Keratinocyte (primary cell): ENCODE measurements around the gene XIAP. TPM values are rescaled to one million over a fixed set of nuclear protein-coding genes. Genes with fewer than 3 reads are reported as not detected.

Experiments used
- DNase-seq: peaks from one replicate; pipeline ENCODE4 v3.0.0-alpha.2; 2011; ENCODE audit warnings: low read depth, missing footprints, low spot score
- FAIRE-seq: peaks from 2 replicates; lab custom pipeline; 2011; peaks lifted over from hg19 to GRCh38; lab: Jason Lieb, UNC
- H2AFZ ChIP-seq: 2 replicates; pipeline ENCODE4 v1.6.0; 2012; ENCODE audit warnings: low read length, control low read depth, inconsistent platforms; ENCODE audit not compliant: control insufficient read depth
- H3K27ac ChIP-seq: 2 replicates; pipeline ENCODE4 v1.5.1; 2011; ENCODE audit warnings: low read length; ENCODE audit not compliant: control insufficient read depth, insufficient read depth
- H3K27me3 ChIP-seq: 3 replicates; pipeline ENCODE4 v1.6.0; 2011; ENCODE audit warnings: low read length; ENCODE audit not compliant: control insufficient read depth, insufficient read depth; ENCODE audit errors: extremely low read depth
- H3K36me3 ChIP-seq, 2 experiments: 2 replicates in 1 of 2; 3 replicates in 1 of 2; pipeline ENCODE4 v1.5.1; 2011; ENCODE audit warnings: low read length in 2 of 2, mild to moderate bottlenecking in 1 of 2; ENCODE audit not compliant: control insufficient read depth in 2 of 2, insufficient read depth in 2 of 2; ENCODE audit errors: extremely low read depth in 1 of 2
- H3K4me1 ChIP-seq: 3 replicates; pipeline ENCODE4 v1.5.1; 2011; ENCODE audit warnings: low read length; ENCODE audit not compliant: control insufficient read depth, insufficient read depth; ENCODE audit errors: extremely low read depth
- H3K4me2 ChIP-seq: 3 replicates; pipeline ENCODE4 v1.6.0; 2011; ENCODE audit warnings: low read depth, low read length; ENCODE audit not compliant: control insufficient read depth, insufficient read depth; ENCODE audit errors: extremely low read depth
- H3K4me3 ChIP-seq, 3 experiments: fragments of 200-600 bp in 1 of 3; sonication (generic) in 1 of 3; 2 replicates in 2 of 3; 3 replicates in 1 of 3; pipeline ENCODE4 v1.5.1; 2011 to 2016; ENCODE audit warnings: low read length in 3 of 3, mild to moderate bottlenecking in 3 of 3, control low read depth in 2 of 3, inconsistent platforms in 1 of 3, low read depth in 1 of 3, mixed read lengths in 1 of 3, mixed run types in 1 of 3, moderate library complexity in 1 of 3; ENCODE audit not compliant: control insufficient read depth in 2 of 3, insufficient read depth in 2 of 3; ENCODE audit errors: extremely low read depth in 1 of 3
- H3K79me2 ChIP-seq: 2 replicates; pipeline ENCODE4 v1.6.0; 2012; ENCODE audit warnings: low read length; ENCODE audit not compliant: control insufficient read depth, insufficient read depth
- H3K9ac ChIP-seq: 3 replicates; pipeline ENCODE4 v1.6.0; 2011; ENCODE audit warnings: low read length; ENCODE audit not compliant: control insufficient read depth, insufficient read depth; ENCODE audit errors: extremely low read depth
- H3K9me1 ChIP-seq: 3 replicates; pipeline ENCODE4 v1.6.0; 2011; ENCODE audit warnings: low read length; ENCODE audit not compliant: control insufficient read depth, insufficient read depth; ENCODE audit errors: extremely low read depth
- H3K9me3 ChIP-seq: 2 replicates; pipeline ENCODE4 v1.5.1; 2012; ENCODE audit warnings: low read depth, low read length; ENCODE audit not compliant: control insufficient read depth
- H4K20me1 ChIP-seq: 3 replicates; pipeline ENCODE4 v1.6.0; 2011; ENCODE audit warnings: low read length; ENCODE audit not compliant: control insufficient read depth, insufficient read depth; ENCODE audit errors: extremely low read depth
- EZH2 ChIP-seq: IDR thresholded peaks from one replicate; pipeline ENCODE4 v1.6.1; 2012; ENCODE audit warnings: inconsistent platforms, mild to moderate bottlenecking, low read length, moderate library complexity
- dilution Hi-C: fragments of 300-500 bp; cut with MboI; formaldehyde crosslinking; loops from one replicate; pipeline ENCODE4 v1.7.0; 2020; ENCODE audit warnings: low sequenced_read_pairs; ENCODE audit not compliant: extremely low pct_ligation_motif_present
- polyA plus RNA-seq, 5 experiments: library from polyadenylated mRNA; depleted of rRNA in 3 of 5; stranded (reverse) in 3 of 5; stranded (forward) in 1 of 5; unstranded in 1 of 5; fragments of >200 nt; gene quantifications; 1 replicate in 1 of 5; 2 replicates in 3 of 5; 3 replicates in 1 of 5; pipeline versions ENCODE4 v1.2.1 to v1.2.3, GENCODE V29; 2011 to 2012; ENCODE audit warnings: missing spikeins in 2 of 5, low read depth in 1 of 5, low replicate concordance in 1 of 5
- TF ChIP-seq, protein P1 (sequence below), 3 experiments: IDR thresholded peaks in 1 of 3; conservative IDR thresholded peaks in 1 of 3; optimal IDR thresholded peaks in 1 of 3; 2 replicates in 2 of 3; 3 replicates in 1 of 3; pipeline versions ENCODE3 to v1.5.1; 2011; ENCODE audit warnings: low read length in 3 of 3, mild to moderate bottlenecking in 3 of 3, moderate library complexity in 2 of 3, control low read depth in 1 of 3, inconsistent platforms in 1 of 3; ENCODE audit not compliant: insufficient read depth in 2 of 3; ENCODE audit errors: extremely low read depth in 1 of 3

Gene XIAP
- polyA plus RNA-seq, 1 donor (not counting 4 experiments of a cell fraction or from before 2014, with no cell fraction given) = 18.3 TPM

DNA sequence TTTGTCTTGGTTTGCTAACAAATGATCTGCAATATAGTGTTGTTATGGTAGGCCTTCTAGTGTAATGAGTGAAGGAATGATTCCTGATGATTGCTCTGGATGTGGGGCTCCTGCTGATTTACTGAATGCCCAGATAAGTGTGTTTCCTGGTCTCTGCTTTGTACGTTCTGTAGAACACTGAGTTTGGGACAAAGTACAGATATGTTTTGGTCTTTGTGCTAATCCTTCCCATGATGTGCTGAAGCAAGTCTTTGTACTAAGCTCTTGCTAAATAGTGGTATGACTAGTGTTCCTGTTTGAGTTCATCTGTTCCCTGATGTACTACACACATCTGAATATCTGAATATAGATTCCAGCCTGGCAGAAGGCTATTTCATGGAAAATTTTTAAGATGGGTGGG lies 36.9 kb upstream of the XIAP start:
- no peaks in the 10 kb centered on the region for H3K27me3 ChIP-seq
- no peak overlapping the region for H3K4me2 ChIP-seq
- H3K9ac ChIP-seq = no peak overlapping the region
- FAIRE-seq (no peak), DNase-seq (no peak)
- dilution Hi-C loops = no loop called here
- H3K4me1 ChIP-seq = peaks cover 7% of the 10 kb centered on the region
- H3K4me3 ChIP-seq = no peak overlapping the region
- H3K27ac ChIP-seq = no peak overlapping the region
- H3K9me3 ChIP-seq = peaks cover 2% of the 10 kb centered on the region
- H3K79me2 ChIP-seq = no peaks in the 10 kb centered on the region
- no peak for TF ChIP-seq EZH2
- TF ChIP-seq, protein P1, sequence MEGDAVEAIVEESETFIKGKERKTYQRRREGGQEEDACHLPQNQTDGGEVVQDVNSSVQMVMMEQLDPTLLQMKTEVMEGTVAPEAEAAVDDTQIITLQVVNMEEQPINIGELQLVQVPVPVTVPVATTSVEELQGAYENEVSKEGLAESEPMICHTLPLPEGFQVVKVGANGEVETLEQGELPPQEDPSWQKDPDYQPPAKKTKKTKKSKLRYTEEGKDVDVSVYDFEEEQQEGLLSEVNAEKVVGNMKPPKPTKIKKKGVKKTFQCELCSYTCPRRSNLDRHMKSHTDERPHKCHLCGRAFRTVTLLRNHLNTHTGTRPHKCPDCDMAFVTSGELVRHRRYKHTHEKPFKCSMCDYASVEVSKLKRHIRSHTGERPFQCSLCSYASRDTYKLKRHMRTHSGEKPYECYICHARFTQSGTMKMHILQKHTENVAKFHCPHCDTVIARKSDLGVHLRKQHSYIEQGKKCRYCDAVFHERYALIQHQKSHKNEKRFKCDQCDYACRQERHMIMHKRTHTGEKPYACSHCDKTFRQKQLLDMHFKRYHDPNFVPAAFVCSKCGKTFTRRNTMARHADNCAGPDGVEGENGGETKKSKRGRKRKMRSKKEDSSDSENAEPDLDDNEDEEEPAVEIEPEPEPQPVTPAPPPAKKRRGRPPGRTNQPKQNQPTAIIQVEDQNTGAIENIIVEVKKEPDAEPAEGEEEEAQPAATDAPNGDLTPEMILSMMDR (optimal IDR thresholded peaks at IDR 0.05 in 1 of 3, IDR thresholded peaks at IDR 0.05 in 1 of 3, conservative IDR thresholded peaks at IDR 0.05 in 1 of 3; ENCODE audit: extremely low read depth in 1 of 3, insufficient read depth in 2 of 3, low read length in 3 of 3) = no peak
- no peak overlapping the region for H2AFZ ChIP-seq
- no peaks in the 10 kb centered on the region for H3K36me3 ChIP-seq
- H4K20me1 ChIP-seq = no peaks in the 10 kb centered on the region
- H3K9me1 ChIP-seq = no peaks in the 10 kb centered on the region

DNA sequence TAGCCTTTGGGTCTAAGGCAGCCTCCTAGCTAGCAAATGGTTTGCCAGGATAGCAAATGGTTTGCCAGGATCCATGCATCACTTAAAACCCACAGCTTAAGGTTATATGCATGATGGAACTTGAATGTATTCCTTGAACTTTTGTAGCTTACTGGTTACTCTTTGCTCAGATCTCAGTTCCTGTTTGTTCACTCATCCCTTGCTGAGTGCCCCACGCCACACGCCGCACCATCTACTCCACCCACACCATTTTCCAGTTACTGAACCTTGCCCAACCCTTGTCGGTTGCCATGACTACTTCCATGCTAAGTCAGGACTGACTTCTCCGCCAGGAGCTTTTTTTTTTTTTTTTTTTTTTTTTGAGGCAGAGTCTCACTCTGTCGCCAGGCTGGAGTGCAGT lies 29.5 kb upstream of the XIAP start:
- Histone ChIP-seq H3K4me2 (peak overlapping the region; percentile 14), H4K20me1 (no peaks in the 10 kb centered on the region), H2AFZ (no peak overlapping the region), H3K36me3 (no peaks in the 10 kb centered on the region), H3K9ac (no peak overlapping the region), H3K4me1 (peaks cover 3% of the 10 kb centered on the region), H3K27ac (peak overlapping the region; percentile 36), H3K4me3 (no peak overlapping the region), H3K79me2 (no peaks in the 10 kb centered on the region), H3K9me3 (no peaks in the 10 kb centered on the region), H3K27me3 (no peaks in the 10 kb centered on the region), H3K9me1 (no peaks in the 10 kb centered on the region)
- peak; percentile 60 for FAIRE-seq
- TF ChIP-seq, protein P1 (optimal IDR thresholded peaks at IDR 0.05 in 1 of 3, IDR thresholded peaks at IDR 0.05 in 1 of 3, conservative IDR thresholded peaks at IDR 0.05 in 1 of 3; ENCODE audit: extremely low read depth in 1 of 3, insufficient read depth in 2 of 3, low read length in 3 of 3) = no peak
- no peak for TF ChIP-seq EZH2
- dilution Hi-C loops = no loop called here
- DNase-seq = no peak
